GM19455 (cell line): ENCODE results near the gene MKNK1.

Experiments
- ATAC-seq: cut with Tn5 transposase; IDR thresholded peaks from one replicate; pipeline ENCODE4 v1.9.1; 2021; ENCODE audit not compliant: unreplicated experiment

MKNK1 gene

GRCh38 chr1:46568461-46568891 is 35.6 kb downstream of the MKNK1 start:
- no peak for ATAC-seq

- ATAC-seq = no peak
These were observed 40.7 kb downstream of the MKNK1 start for GRCh38 chr1:46563341-46563740.

- ATAC-seq = no peak
These were observed 41.6 kb downstream of the MKNK1 start for GRCh38 chr1:46562498-46562897.

DNA sequence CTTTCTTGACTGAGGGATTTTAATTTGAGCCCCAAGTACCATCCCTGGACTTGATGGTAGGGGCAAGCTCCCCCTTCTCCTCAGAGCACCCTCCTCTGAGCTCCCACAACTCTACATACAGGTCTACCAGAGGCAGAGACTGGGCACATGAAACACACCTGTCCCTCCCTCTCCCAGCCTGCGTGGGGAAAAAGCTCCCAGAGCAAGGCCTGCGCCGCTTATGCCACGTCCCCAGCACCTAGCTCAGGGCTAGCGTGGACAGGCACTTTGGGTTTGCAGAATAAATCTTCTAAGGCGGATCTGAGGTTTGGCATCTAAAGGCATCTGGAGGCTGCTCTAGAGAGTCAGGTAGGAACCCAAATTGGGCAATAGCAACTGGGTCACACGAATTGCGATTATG is 45.1 kb downstream of the MKNK1 start:
- no peak for ATAC-seq

DNA sequence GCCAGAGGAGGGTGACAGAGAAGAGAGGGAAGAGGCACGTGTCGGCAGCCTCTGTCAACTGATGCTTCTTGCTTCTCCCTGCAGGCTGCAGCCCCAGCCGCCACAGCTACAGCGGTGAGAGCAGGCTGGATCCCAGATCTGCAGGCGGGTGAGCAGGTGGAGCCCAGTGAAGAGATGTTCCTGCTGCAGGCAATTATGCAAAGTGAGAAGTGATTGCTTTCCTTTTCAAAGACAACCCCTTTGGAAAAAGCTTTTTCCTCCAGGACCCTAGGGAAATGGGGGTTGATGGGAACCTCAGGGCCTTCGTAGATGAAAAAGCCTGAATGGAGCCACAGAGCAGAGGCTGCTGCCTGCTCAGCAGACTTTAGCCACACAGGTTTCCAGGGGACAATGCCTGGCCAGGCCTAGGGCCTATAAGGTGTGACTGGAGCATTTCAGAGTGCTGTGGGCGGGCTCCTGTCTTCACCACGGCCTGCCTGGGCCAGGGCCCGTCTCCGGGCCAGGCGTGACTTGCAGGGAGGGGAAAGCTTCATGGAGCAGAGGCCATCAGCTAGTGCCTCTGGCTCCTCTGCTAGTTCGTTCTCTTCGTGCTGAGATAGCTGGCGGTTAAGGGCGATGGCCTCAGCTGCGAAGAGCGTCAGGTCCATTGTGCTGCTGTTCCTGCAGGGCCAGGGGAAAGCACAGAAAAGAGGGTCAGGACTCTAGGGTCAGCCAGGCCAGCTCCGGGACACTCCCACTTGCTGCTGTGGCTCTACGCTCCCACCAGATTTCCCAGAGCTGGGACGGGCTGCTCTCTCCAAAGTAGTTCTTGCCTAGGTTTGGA is 45.7 kb downstream of the MKNK1 start:
- no peak for ATAC-seq

- no peak for ATAC-seq
These were observed 46.7 kb downstream of the MKNK1 start for GRCh38 chr1:46557403-46557802.

GRCh38 chr1:46556822-46557221 is 47.2 kb downstream of the MKNK1 start:
- no peak for ATAC-seq

GRCh38 chr1:46555826-46556619 is 48.0 kb downstream of the MKNK1 start:
- no peak for ATAC-seq

GRCh38 chr1:46554597-46555381 is 49.3 kb downstream of the MKNK1 start:
- no peak for ATAC-seq

GRCh38 chr1:46554236-46554596 is 49.9 kb downstream of the MKNK1 start:
- ATAC-seq = no peak

GRCh38 chr1:46553506-46553905 is 50.6 kb downstream of the MKNK1 start:
- ATAC-seq = no peak

GRCh38 chr1:46552357-46553237 is 51.5 kb downstream of the MKNK1 start:
- no peak for ATAC-seq

GRCh38 chr1:46551597-46552095 is 52.4 kb downstream of the MKNK1 start, which contains the start of gene KNCN:
TSS of gene KNCN (minus strand) at chr1:46551647. CDS start at chr1:46551215, 432 bp downstream.
- no peak for ATAC-seq

DNA sequence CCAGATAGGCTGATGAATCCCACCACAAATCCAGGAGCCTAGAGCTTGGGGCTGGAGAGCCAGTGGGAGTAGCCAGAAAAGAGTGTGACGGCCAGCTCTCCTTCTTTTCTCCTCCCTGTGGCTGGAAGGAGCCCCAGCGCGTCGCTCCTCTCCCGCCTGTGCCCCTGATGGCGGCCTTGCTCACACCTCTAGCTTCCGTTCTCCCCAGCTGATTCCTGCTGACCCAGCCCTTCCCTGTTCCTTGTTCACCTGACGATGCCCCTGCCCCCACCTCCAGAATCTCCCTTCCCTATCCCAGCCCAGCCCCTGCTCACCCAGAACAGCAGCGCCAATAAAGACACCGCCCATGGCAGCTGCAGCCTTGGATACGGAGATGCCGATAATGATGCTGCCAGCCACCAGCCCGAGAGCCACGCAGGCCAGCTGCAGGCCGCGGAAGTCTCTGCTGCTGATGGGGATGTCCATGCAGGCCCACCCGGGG is 53.3 kb downstream of the MKNK1 start:
- ATAC-seq = no peak

DNA sequence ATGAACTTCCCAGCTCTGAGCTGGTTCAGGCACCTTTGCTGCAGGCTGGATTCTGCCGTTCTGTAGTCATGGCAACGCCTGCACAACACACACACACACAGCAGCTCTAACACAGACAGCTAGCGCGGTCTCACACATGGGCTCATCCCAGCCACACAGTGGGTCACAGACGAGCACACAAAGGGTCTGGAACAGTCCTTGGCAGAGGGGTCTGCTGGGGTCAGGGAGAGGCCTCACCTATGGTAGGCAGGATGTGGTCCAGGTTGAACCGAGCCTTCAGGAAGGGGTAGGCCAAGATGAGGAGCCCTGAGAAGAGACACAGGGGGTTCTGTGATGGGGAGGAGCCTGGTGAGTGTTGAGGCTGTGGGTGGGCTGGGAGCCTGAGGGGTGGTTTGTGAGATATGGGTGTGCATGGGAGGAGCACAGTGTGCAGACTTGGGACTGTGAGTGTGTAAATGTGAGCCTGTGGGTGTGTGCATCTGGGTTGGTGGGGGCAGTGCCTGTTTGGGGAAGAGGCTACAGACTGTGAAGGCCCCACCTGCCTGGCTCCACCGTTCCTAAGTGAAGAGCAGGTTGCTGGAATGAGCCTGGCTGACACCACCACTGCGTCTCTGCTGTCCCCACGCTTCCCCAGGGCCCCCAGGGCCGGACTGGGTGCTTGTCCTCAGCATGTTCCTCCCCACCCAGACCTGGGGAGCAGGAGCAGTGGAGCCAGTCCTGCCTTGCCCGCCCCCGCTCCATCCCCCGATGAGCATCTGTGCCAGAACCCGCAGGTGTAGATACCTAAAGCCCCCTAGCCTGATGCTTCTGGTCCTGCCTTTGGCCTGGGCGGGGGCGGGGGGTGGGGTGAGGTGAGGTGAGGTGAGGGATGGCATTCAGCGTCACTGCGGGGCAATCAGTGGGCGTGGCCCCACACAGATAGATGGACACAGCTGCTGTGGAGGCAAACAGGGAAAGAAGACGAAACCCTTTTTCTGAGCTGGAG is 54.1 kb downstream of the MKNK1 start:
- ATAC-seq = no peak

DNA sequence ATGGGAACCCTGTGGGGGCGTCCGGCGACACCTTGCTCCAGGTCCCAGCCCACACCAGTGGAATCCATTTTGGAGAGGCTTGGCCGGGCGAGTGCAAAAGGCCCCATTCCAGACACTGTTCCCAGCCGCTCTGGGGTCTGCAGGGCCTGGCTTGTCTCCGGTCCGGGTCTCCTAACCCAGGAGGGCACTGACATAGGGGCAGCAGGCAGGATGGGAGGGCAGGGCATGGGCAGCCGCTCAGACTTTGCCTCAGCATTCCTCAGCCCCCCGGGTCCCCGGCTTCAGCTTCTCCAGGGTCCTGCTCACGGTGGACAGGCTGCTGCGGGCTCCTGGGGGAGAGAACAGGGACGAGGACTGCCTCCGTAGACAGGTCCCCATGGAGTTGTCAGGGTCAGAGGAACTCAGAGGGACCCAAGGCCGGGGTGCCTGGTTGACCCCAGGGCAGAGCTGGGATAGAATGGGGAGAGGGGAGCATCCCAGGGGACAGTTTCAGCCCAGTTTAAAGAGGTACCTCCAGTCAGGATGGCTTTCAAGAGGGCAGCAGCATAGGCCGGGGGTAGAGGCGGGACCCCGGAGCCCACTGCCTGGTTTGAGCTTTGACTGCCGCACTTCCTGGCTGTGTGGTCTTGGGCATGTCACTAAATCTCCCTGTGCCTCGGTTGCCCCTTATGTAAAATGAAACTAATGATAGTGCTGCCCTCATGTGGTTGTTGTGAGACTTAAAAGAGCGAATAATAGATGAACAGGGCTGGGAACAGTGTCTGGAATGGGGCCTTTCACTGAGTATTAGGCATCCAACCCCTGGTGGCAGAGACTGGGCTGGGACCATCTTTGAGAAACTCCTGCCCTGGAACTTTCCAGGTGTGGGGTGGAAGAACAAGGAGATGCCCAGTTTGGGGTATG is 56.3 kb downstream of the MKNK1 start:
- ATAC-seq = no peak

DNA sequence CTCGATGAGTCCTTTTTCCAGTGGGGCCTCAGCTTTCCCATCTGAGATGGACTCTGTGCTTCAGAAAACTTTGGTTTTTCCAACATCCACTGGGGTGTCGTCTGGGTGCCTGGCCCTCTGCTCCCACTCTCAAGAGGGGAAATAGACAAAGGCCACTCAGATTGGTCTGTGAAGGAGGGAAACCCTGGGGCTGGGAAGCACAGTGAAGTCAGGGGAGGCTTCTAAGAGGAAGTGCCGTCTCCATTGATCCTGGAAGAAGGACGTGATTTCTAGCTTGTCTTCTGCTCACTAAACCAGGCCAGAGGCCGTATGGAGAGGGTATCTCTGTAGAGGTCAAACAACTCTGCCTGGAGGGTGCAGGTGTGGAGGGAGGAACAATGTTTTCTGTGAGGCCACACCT is 57.9 kb downstream of the MKNK1 start:
- no peak for ATAC-seq

- no peak for ATAC-seq
These were observed 58.3 kb downstream of the MKNK1 start for GRCh38 chr1:46545784-46546183.
